HepG2 (cell line): ENCODE results near the gene WDHD1. TPM values are rescaled to one million over a fixed set of nuclear protein-coding genes. Genes with fewer than 3 reads are reported as not detected.

Experiments used
- CENPX ChIP-seq: sonication (generic); formaldehyde crosslinking; IDR thresholded peaks from 2 replicates; pipeline ENCODE4 v1.9.0; 2021; ENCODE audit warnings: mild to moderate bottlenecking, missing genetic modification reagents, moderate library complexity
- JUND ChIP-seq: sonication (generic); formaldehyde crosslinking; IDR thresholded peaks from 2 replicates; pipeline ENCODE4 v1.8.0; 2022; ENCODE audit warnings: mild to moderate bottlenecking, missing genetic modification reagents
- MATR3 ChIP-seq: sonication (generic); formaldehyde crosslinking; IDR thresholded peaks from 2 replicates; pipeline ENCODE4 v1.4.0; 2020; ENCODE audit warnings: missing genetic modification reagents
- NRL ChIP-seq: sonication (generic); formaldehyde crosslinking; IDR thresholded peaks from 2 replicates; pipeline ENCODE4 v1.5.0; 2020; ENCODE audit warnings: missing genetic modification reagents, mild to moderate bottlenecking, moderate library complexity, borderline replicate concordance
- REPIN1 ChIP-seq: sonication (generic); formaldehyde crosslinking; IDR thresholded peaks from 2 replicates; pipeline ENCODE4 v1.8.0; 2022; ENCODE audit warnings: missing genetic modification reagents, low read depth, mild to moderate bottlenecking, borderline replicate concordance
- REXO4 ChIP-seq: sonication (generic); formaldehyde crosslinking; IDR thresholded peaks from 2 replicates; pipeline ENCODE4 v1.8.0; 2022; ENCODE audit warnings: missing genetic modification reagents, mild to moderate bottlenecking, borderline replicate concordance
- SMYD3 ChIP-seq: sonication (generic); formaldehyde crosslinking; IDR thresholded peaks from 2 replicates; pipeline ENCODE4 v1.8.1; 2023; ENCODE audit warnings: mild to moderate bottlenecking, missing genetic modification reagents
- SP140L ChIP-seq: sonication (generic); formaldehyde crosslinking; IDR thresholded peaks from 2 replicates; pipeline ENCODE4 v1.4.0; 2020; ENCODE audit warnings: missing genetic modification reagents, borderline replicate concordance
- TOE1 ChIP-seq: sonication (generic); formaldehyde crosslinking; IDR thresholded peaks from 2 replicates; pipeline ENCODE4 v1.4.0; 2020; ENCODE audit warnings: mild to moderate bottlenecking, missing genetic modification reagents
- TOPORS ChIP-seq: sonication (generic); formaldehyde crosslinking; IDR thresholded peaks from 2 replicates; pipeline ENCODE4 v1.8.0; 2023; ENCODE audit warnings: mild to moderate bottlenecking, missing genetic modification reagents
- YEATS2 ChIP-seq: sonication (generic); formaldehyde crosslinking; IDR thresholded peaks from 2 replicates; pipeline ENCODE4 v1.4.0; 2020; ENCODE audit warnings: missing genetic modification reagents, borderline replicate concordance
- ZNF205 ChIP-seq: IDR thresholded peaks from 2 replicates; pipeline ENCODE4 v1.6.1; 2018; ENCODE audit warnings: missing biosample characterization, missing genetic modification reagents
- polyA plus RNA-seq, 8 experiments: library from polyadenylated mRNA; depleted of rRNA in 3 of 8; stranded (reverse) in 7 of 8; unstranded in 1 of 8; fragments of >200 nt; fragmentation: Illumina TruSeq in 4 of 8; extraction: Trizol in 4 of 8; gene quantifications; 2 replicates each; pipeline versions ENCODE4 v1.2.1 to v1.2.3, GENCODE V29; 2011 to 2016; ENCODE audit warnings: low read depth in 4 of 8, missing spikeins in 1 of 8, mixed read lengths in 1 of 8; ENCODE audit not compliant: insufficient read depth in 1 of 8
- total RNA-seq, 5 experiments: library from RNA; depleted of rRNA; stranded (reverse); fragments of >200 nt; fragmentation: Illumina TruSeq; extraction: Trizol; gene quantifications; 2 replicates each; pipeline ENCODE4 v1.2.3, GENCODE V29; 2016; ENCODE audit warnings: low read depth in 1 of 5
- TF ChIP-seq, protein P1 (sequence below): sonication (generic); formaldehyde crosslinking; IDR thresholded peaks from 2 replicates; pipeline ENCODE4 v1.9.0; 2022; ENCODE audit warnings: low read depth, missing genetic modification reagents
- TF ChIP-seq, protein P2 (sequence below): sonication (generic); formaldehyde crosslinking; IDR thresholded peaks from 2 replicates; pipeline ENCODE4 v1.5.1; 2020; ENCODE audit warnings: missing genetic modification reagents, mild to moderate bottlenecking, borderline replicate concordance
- TF ChIP-seq, protein P3 (sequence below): sonication (generic); formaldehyde crosslinking; conservative IDR thresholded peaks from 2 replicates; pipeline ENCODE4 v1.4.0; 2020; ENCODE audit warnings: missing genetic modification reagents
- TF ChIP-seq, protein P4 (sequence below): sonication (generic); formaldehyde crosslinking; IDR thresholded peaks from 2 replicates; pipeline ENCODE4 v1.5.0; 2020; ENCODE audit warnings: mild to moderate bottlenecking, missing genetic modification reagents
- TF ChIP-seq, protein P5 (sequence below): sonication (generic); formaldehyde crosslinking; IDR thresholded peaks from 2 replicates; pipeline ENCODE4 v1.4.0; 2020; ENCODE audit warnings: missing genetic modification reagents, borderline replicate concordance

The WDHD1 gene
- total and polyA plus RNA-seq, 2 of the 13 experiments (the other 11 are each of a cell fraction or from before 2014, with no cell fraction given): 5.5 to 27.5 TPM

DNA sequence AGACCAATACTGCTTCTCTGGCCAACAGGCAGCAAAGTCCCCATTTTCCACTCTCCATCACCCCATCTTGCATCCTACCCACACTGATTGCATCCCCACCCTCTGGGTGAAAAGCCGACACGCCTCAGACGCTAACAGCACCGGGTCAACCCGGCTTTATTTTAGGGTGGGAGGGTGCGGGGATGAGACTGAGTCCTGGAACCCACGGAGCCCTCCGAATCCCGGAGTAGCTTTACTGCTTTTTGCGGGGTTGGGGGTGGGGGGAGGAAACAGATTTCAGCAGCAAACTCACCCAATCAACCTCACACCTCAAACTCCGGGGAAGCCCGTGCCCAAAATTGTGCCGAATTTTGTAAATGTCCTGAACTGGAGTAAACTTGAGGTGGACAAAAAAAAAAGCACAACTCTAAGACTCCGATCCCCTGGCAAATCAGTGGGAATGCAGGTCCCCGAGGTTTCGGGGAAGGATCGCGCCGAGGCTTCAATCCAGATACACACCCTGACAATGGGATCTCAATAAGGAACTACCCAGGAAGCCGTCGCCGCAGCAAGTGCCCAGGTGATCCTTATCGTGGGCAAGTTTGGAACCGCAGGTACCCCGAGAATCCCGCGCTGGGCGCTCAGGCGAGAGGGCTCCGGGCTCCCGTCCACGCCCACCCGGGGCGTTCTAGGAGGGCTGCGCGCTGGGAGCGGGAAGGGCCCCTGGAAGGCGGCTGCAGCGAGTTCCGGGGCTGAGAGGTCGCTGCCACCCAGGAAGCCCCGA lies 125.3 kb downstream of the WDHD1 start (continued):
- TF ChIP-seq NRL (CRISPR knock-in tag): 0 out of 2 replicates have a peak, but pooled peaks have one; percentile 23
- TF ChIP-seq, protein P1, sequence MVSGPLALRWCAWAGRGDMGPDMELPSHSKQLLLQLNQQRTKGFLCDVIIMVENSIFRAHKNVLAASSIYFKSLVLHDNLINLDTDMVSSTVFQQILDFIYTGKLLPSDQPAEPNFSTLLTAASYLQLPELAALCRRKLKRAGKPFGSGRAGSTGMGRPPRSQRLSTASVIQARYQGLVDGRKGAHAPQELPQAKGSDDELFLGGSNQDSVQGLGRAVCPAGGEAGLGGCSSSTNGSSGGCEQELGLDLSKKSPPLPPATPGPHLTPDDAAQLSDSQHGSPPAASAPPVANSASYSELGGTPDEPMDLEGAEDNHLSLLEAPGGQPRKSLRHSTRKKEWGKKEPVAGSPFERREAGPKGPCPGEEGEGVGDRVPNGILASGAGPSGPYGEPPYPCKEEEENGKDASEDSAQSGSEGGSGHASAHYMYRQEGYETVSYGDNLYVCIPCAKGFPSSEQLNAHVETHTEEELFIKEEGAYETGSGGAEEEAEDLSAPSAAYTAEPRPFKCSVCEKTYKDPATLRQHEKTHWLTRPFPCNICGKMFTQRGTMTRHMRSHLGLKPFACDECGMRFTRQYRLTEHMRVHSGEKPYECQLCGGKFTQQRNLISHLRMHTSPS (CRISPR knock-in tag): peak; percentile 38; the same call in 1 of the 2 replicates
- no peak for TF ChIP-seq YEATS2
- TF ChIP-seq, protein P2, sequence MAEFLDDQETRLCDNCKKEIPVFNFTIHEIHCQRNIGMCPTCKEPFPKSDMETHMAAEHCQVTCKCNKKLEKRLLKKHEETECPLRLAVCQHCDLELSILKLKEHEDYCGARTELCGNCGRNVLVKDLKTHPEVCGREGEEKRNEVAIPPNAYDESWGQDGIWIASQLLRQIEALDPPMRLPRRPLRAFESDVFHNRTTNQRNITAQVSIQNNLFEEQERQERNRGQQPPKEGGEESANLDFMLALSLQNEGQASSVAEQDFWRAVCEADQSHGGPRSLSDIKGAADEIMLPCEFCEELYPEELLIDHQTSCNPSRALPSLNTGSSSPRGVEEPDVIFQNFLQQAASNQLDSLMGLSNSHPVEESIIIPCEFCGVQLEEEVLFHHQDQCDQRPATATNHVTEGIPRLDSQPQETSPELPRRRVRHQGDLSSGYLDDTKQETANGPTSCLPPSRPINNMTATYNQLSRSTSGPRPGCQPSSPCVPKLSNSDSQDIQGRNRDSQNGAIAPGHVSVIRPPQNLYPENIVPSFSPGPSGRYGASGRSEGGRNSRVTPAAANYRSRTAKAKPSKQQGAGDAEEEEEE (CRISPR knock-in tag): no peak
- TF ChIP-seq, protein P3, sequence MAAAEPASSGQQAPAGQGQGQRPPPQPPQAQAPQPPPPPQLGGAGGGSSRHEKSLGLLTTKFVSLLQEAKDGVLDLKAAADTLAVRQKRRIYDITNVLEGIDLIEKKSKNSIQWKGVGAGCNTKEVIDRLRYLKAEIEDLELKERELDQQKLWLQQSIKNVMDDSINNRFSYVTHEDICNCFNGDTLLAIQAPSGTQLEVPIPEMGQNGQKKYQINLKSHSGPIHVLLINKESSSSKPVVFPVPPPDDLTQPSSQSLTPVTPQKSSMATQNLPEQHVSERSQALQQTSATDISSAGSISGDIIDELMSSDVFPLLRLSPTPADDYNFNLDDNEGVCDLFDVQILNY: no peak
- TF ChIP-seq ZNF205: 0 out of 2 replicates have a peak, but pooled peaks have one; percentile 14
- TF ChIP-seq SMYD3 (CRISPR knock-in tag): 0 out of 2 replicates have a peak, but pooled peaks have one; percentile 20
- TF ChIP-seq REPIN1 (CRISPR knock-in tag): 0 out of 2 replicates have a peak, but pooled peaks have one; percentile 10
- TF ChIP-seq REXO4 (CRISPR knock-in tag): no peak
- TF ChIP-seq, protein P4, sequence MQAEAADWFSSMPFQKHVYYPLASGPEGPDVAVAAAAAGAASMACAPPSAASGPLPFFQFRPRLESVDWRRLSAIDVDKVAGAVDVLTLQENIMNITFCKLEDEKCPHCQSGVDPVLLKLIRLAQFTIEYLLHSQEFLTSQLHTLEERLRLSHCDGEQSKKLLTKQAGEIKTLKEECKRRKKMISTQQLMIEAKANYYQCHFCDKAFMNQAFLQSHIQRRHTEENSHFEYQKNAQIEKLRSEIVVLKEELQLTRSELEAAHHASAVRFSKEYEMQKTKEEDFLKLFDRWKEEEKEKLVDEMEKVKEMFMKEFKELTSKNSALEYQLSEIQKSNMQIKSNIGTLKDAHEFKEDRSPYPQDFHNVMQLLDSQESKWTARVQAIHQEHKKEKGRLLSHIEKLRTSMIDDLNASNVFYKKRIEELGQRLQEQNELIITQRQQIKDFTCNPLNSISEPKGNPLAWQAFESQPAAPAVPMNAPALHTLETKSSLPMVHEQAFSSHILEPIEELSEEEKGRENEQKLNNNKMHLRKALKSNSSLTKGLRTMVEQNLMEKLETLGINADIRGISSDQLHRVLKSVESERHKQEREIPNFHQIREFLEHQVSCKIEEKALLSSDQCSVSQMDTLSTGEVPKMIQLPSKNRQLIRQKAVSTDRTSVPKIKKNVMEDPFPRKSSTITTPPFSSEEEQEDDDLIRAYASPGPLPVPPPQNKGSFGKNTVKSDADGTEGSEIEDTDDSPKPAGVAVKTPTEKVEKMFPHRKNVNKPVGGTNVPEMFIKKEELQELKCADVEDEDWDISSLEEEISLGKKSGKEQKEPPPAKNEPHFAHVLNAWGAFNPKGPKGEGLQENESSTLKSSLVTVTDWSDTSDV: 0 out of 2 replicates have a peak, but pooled peaks have one; percentile 15
- TF ChIP-seq, protein P5, sequence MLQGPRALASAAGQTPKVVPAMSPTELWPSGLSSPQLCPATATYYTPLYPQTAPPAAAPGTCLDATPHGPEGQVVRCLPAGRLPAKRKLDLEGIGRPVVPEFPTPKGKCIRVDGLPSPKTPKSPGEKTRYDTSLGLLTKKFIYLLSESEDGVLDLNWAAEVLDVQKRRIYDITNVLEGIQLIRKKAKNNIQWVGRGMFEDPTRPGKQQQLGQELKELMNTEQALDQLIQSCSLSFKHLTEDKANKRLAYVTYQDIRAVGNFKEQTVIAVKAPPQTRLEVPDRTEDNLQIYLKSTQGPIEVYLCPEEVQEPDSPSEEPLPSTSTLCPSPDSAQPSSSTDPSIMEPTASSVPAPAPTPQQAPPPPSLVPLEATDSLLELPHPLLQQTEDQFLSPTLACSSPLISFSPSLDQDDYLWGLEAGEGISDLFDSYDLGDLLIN (CRISPR knock-in tag): peak; percentile 86; the same call in 1 of the 2 replicates
- TF ChIP-seq MATR3 (CRISPR knock-in tag): no peak
- TF ChIP-seq SP140L (CRISPR knock-in tag): no peak
- no peak for TF ChIP-seq CENPX
- no peak for TF ChIP-seq JUND (CRISPR knock-in tag)
- TF ChIP-seq TOE1 (CRISPR knock-in tag): no peak
- no peak for TF ChIP-seq TOPORS (CRISPR knock-in tag)
